GM18526 (cell line): ENCODE measurements around the gene TNFRSF14.

Experiments
- POLR2A ChIP-seq: IDR thresholded peaks from 3 replicates; pipeline ENCODE4 v1.6.1; 2011; ENCODE audit not compliant: insufficient read length; ENCODE audit errors: extremely low read depth

Gene TNFRSF14

DNA sequence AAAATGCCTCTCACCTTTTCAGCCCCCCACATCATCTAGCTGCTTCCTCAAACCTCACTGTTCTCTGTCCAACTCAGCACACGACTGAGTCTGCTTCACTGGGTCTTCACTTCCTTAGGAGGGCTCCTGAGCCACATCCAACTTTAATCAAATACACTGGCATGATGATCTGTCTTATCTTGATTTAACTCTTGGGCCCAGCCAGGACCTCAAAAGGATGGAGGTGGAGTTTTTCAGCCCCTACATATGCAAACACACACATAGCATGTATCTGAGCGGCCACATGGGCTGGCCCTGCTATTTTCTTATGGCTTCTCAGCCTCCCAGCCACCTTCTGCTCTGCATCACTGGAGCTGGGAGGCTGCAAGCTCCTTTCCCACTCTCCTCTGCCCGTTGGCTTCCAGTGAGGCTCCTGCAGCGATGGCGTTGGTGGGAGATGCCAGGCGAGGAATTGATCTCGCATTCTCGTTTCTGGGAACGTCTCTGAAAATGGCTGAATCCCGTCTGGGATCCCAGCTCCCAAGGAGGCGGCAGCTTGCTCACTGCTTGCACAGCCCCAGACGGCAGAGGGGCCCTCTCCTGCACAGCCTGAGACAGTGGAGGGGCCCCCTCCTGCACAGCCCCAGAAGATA, 28.6 kb downstream of the TNFRSF14 start:
- TF ChIP-seq POLR2A: peak; percentile 3

DNA sequence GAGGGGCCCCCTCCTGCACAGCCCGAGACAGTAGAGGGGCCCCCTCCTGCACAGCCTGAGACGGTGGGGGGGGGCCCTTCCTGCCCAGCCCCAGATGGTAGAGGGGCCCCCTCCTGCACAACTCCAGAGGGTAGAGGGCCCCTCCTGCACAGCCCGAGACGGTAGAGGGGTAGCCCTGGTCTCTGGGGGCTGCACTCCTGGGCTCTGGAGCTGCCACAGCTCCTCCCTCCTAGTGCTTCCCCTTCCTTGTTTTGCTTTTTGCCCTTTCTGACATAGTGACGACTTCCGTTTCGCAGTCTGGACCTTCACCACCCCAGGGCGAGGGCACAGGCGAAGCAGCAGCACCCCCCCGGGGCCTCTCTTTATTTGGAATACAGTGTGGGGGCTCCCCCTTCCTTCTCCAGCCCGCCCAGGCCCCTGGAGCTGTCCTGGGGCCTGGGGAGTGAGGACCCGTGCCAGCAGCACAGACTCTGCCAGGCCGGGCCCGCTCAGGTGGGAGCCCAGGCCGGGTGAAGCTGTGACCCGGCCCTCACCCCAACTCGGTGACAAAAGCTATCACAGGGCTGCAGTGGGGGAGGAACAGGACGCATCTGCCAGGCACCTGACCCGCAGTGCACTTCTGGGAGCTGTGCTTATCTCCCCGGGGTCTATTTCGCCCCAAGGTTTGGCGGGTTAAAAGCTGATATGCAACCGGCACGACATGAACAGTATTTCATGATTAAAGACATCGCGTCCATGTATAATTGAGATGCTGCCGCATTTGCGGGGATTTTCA, 29.3 kb downstream of the TNFRSF14 start:
- peak; percentile 63 for TF ChIP-seq POLR2A

DNA sequence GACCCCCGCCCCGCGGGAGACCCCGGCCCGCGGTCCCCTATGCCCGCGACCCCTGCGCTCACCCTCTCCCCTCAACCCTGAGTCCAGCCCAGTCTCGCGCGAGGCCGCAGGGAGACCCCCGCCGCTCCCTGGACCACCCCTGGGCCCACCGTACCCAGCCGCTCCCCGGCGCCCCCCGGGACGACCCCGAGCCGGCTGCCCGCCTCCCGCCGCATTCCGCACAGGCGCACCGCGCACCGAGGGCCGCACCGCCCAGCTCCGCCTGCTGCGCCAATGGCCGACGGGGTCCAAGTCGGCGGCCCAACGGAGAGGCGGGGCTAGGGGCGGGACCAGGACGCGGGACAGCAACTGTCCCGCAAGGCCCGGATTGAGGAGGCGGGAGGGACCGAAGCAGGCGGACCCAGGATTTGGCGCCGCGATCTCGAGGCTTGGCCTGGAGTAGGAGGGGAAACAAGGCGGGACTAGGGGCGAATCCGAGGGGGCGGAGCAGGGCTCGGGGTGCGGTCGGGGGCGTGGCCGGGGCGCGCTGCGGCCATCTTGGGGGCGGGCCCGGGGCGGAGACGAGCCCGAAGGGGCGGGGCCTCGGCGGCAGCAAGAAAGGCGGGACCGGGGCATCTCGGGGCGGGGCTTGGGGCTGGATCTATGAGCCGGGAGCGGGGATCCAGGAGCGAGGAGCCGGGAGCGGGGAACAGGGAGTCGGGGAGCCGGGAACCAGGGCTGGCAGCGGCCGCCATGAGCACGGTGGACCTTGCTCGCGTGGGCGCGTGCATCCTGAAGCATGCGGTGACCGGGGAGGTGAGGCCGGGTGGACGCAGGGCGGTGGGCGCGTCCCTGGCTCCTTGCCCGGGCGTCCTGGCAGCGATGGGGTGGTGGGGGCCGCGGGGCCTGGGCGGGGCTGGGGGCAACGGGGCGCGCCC, 30.2 kb downstream of the TNFRSF14 start, which contains the start of gene PRXL2B:
TSS of gene PRXL2B (plus strand) at position 624 of the 917 bp plus-strand sequence. CDS start at position 733, 109 bp downstream.
- TF ChIP-seq POLR2A: peak; percentile 63

DNA sequence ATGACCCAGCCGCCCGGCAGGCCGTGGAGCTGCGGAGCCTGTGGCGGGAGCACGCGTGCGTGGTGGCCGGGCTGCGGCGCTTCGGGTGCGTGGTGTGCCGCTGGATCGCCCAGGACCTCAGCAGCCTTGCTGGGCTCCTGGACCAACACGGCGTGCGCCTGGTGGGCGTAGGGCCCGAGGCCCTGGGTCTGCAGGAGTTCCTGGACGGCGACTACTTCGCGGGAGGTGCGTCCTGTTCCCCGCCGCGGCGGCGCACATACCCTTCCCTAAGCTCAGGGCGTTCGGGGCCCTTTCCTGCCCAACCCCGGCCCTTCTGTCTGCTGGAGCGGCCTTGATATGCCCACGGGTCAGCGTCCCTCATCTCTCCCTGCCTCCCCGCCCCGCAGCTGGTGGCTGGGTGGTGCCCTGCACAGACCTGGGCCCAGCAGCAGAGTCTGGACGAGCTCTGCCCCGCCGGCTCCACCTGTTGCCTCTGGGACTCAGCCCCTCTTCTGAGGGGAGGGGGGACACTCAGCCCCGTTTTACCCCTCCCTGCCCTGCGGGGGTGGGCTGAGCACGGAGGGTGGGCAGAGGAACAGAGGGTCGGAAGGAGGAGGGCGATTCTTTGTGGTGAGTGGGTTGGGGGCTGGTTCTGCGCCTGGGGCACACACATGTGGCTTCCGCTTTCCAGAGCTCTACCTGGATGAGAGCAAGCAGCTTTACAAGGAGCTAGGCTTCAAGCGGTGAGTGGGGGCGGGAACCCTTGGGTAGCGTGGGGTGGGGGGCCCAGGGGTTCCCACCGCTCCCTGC, 31.1 kb downstream of the TNFRSF14 start:
- no peak for TF ChIP-seq POLR2A

DNA sequence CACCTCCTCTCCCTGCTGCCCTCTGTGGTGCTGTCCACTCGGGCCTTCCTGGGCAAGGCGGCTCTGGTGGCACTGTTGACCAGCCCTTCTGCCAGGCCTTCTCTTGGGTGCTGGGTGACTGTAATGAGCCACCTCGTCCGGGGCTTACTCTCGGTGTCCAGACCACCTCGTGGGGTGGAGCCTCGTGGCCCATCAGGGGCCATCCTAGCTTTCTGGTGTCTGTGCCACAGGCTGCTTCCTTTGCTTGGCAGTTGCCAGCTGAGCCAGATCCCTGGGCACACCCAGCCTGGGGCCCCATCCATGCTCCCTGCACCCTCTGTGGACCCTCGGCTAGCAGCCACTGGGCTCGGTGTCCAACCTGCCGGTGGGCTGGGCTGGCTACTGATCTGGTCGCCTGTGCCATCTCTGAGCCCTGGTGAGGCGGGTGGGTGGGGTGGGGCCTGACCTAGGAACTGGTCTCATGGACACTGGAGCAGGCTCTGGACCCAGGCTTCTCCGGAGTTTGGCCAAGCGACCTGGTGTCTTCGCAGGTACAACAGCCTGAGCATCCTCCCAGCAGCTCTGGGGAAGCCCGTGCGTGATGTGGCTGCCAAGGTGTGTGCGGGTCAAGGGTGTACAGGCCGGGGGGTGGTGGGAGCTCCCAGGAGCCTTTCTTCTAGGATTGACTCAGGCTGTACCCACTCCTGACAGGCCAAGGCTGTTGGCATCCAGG, 31.8 kb downstream of the TNFRSF14 start:
- no peak for TF ChIP-seq POLR2A

DNA sequence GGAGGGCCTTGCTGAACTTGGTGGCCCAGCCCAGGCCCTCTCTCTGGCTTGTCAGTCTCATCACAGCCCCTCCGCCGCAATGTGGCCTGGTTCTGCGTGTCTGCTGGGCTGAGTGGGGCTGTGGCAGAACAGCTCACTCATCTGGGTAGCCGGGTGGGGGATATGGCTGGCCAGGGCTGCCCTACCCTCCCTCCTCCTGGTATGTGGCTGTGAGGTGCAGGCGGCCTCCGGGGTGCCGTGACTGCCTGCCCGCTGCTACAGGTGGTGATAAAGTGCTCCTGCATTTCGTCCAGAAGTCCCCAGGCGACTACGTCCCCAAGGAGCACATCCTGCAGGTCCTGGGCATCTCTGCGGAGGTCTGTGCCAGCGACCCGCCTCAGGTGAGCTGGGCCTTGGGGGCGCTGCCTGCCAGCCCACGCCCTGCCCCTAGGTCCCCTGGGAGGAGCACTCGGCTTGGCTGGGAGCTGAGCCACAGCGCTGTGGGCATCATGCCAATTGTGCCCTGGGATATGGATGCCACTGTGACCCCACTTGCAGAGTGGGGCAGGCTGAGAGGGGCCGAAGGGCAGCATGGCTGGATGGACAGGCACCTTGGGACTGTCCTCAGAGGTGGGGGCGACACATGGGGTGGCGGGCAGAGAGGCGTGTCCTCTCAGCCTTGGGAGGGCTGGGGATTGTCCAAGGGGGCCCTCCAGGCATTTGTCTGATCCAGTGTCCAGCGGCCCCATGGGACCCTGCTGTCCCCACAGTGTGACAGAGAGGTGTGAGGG, 32.7 kb downstream of the TNFRSF14 start:
- TF ChIP-seq POLR2A: no peak

DNA sequence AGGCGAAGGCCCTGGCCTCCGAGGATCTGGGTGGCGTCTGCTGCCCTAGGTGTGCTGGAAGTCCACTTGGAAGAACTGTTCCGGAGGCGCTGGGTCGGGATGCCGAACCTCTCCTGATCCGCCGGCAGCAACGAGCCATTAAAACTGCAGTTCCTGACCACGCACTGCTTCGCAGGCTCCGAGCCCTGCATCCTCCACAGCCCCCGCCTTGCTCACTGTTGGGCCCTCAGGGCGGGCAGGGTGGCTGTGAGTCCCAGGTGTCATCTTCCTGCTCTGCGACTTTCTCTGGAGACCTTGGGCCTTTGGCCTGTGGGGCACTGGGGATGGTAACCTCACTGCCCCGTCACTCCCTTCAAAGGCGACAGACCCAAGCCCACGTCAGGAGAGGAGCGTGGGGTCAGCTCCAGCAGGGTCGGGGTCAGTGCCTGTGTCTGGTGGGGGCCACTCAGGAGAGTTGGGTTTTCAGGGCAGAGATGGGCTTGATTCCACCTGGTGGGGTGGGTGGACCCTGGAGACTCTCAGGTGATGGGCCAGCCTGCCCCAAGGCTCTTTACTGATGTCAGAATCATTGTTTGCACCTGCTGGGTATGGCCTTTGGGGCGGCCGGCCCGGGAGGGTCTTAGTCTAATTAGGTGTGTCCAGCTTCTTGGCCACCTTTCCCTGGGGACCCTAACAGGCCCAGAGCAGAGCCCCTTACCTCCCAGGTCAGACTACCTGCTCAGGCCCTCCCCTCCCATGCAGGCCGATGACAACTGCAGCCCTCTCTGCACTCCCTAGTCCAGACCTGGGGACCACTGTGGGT, 33.5 kb downstream of the TNFRSF14 start:
- no peak for TF ChIP-seq POLR2A

DNA sequence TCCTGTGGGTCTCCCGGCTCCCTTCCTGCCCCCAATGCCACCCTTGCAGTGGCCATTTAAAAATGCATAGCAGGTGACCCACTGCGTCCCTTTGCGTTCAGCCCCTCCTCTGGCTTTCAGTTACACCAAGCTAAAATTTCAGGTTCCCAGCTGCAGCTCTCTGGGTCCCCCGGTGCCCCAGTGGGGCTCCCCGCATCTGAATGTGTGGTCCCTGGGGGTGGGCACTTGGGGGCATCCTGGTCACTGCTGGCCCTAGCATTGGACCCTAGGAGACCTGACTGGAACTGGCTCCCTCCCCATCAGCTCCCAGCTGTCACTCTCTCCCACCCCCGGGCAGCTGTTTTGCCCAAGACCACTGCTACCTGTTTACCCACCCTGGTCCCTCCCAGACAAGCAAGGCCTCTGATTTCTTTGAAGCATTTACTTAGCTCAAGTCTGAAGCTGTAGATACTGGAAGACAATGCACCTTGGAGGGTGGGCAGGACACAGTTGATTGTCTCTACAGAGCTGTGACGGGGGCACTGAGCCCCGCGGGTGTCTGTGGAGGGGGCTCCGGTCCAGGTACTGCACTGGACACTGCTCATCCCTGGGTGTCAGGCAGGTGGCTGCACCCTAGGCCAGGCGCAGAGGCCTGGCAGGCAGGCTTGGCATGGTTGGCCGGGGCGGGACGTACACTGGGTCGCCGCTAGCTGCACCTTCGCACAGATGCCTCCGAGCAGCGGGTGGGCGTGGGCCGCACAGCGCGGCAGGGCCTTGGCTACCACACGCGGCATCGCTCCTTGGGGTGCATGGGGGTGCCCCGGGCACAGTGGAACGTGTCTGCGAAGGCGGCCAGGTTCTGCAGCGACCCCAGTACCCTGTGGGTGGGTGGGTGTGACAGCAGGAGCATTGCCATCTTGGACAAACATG, 34.3 kb downstream of the TNFRSF14 start:
- no peak for TF ChIP-seq POLR2A

DNA sequence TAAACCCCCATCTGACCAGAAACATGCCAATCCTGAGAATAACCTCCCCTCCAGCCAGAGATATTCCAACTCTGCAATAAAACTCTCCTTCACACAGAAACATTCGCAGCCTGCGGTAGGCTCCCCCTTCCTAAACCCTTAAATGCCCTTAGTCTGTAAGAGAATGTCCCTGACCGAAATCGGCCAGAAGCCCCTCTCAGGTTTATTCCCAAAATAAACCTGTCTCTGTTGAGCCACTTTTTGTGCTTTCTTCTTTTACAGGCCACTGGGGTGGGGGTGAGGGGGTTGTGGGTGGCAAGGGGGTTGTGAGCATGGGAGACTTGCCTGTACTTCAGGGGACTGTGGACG, 35.0 kb downstream of the TNFRSF14 start:
- TF ChIP-seq POLR2A: no peak

DNA sequence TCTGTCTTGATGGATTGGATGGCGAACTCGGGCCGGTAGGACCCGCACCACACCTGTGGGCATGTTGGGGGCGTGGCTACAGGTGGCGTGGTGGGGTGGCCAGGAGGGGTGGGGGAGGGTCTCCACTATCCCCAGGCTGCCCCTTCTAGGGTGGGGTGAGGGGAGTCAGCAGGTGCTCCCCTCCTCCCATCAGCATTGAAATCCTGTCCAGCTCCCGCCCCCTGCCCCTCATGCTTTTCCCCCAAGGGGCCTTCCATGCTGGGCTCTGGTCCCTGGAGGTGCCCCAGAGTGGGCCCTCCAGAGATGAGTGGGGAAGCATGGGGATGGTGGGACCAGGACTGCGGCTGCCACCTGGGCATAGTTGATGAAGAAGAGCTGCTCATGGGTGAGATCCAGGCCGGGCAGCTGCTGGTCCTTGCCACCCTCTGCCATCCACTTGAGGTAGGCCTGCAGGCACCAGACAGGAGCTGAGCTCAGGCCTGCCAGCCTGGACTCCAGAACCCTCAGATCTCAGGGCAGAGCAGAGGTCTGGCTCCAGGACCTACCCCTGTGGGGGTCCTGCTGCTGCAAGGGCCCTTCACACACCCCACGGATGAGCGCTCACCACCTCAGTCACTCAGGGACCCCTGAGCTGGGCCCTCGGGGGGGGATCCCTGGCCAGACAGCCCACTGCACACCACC, 35.5 kb downstream of the TNFRSF14 start:
- no peak for TF ChIP-seq POLR2A

DNA sequence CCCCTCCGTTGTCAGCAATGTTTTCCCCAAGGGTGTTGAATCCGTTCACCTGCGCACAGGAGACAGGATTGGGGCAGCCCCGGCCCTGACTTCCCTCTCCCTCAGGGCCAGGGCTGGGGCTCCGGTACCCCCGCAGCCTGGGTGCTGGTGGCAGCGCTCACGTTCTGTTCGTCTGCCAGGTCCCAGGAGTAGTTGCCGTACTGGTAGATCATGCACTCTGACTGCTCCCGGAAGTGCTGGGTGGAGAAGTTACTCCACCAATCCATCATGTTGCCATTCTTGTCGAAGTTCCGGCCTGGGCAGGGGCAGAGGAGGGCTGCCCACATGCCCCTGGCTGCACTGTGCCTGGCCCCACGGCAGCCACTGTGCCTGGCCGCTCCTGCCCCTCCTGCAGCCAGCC, 36.5 kb downstream of the TNFRSF14 start:
- TF ChIP-seq POLR2A: no peak
